Ectodermal cell (in vitro differentiated cells): ENCODE results near the gene DPEP1.

Source experiments
- H3K27ac ChIP-seq: 2 replicates; pipeline ENCODE4 v1.7.0; 2013; ENCODE audit warnings: mild to moderate bottlenecking, low read depth, low read length; ENCODE audit not compliant: insufficient read depth, poor library complexity, severe bottlenecking
- H3K27me3 ChIP-seq: 2 replicates; pipeline ENCODE4 v1.7.0; 2013; ENCODE audit warnings: mild to moderate bottlenecking, low read length; ENCODE audit not compliant: insufficient read depth, control insufficient read depth, poor library complexity, severe bottlenecking
- H3K36me3 ChIP-seq: one replicate; pipeline ENCODE4 v1.7.0; 2013; ENCODE audit warnings: low read length; ENCODE audit not compliant: control insufficient read depth, insufficient read depth
- H3K4me1 ChIP-seq: one replicate; pipeline ENCODE4 v1.7.0; 2013; ENCODE audit warnings: low read length; ENCODE audit not compliant: control insufficient read depth, insufficient read depth
- H3K4me3 ChIP-seq: 2 replicates; pipeline ENCODE4 v1.7.0; 2013; ENCODE audit warnings: low read depth, low read length, control low read depth; ENCODE audit not compliant: insufficient read depth
- H3K9me3 ChIP-seq: 2 replicates; pipeline ENCODE4 v1.7.0; 2013; ENCODE audit warnings: mild to moderate bottlenecking, low read length, moderate library complexity; ENCODE audit not compliant: control insufficient read depth
- WGBS, 2 experiments: methylation state at CpG; one replicate each; pipeline ENCODE4 v1.1.7; 2013; ENCODE audit warnings: missing lambda C conversion rate in 2 of 2; 5-methylcytosine and 5-hydroxymethylcytosine counted together

Gene DPEP1

DNA sequence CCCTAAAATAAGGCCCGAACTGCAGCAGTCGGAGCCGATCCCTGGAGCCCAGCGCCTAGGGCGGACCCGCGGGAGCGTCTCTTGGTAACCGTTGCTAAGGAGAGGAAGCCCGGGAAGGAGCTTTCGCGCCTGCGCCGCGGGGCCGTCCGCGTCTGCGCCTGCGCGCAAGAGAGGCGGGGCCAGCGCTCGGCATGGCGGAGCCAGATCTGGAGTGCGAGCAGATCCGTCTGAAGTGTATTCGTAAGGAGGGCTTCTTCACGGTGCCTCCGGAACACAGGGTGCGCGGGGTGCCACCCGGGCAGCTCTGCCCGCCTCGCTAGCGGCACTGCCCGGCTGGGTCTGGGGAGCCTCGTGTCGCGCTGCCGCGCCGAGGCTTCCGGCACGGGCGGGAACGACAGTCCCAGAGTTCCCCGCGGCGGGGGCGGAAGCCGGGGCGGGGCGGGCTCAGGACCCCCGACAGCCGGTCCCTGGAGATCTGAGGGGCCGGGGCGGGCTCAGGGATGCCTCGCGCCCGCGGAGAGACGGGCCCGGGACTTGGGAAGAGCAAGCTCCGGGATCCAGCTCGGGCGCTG lies 73.2 kb downstream of the DPEP1 start, which contains the start of gene CDK10:
CDK10 (plus strand) TSS at position 170 of the 572 bp plus-strand sequence; CDS start at position 192, 22 bp downstream.
- H3K36me3 ChIP-seq: peaks cover 29% of the 10 kb centered on the region
- no peaks in the 10 kb centered on the region for H3K9me3 ChIP-seq
- H3K4me3 ChIP-seq: peak within 1 kb of the TSS; percentile 95
- H3K27me3 ChIP-seq: no peaks in the 10 kb centered on the region
- H3K27ac ChIP-seq: peak within 1 kb of the TSS; percentile 63
- 1% methylated on average over 67 of the region's 67 CpGs for WGBS, 2 experiments
- H3K4me1 ChIP-seq: peaks cover 7% of the 10 kb centered on the region

- Histone ChIP-seq H3K4me3 (peak overlapping the region; percentile 95), H3K27me3 (no peaks in the 10 kb centered on the region), H3K4me1 (peaks cover 7% of the 10 kb centered on the region), H3K9me3 (no peaks in the 10 kb centered on the region), H3K27ac (peak overlapping the region; percentile 63), H3K36me3 (peaks cover 31% of the 10 kb centered on the region)
- WGBS, 2 experiments: 27% methylated on average over 42 of the region's 42 CpGs
These were observed 73.9 kb downstream of the DPEP1 start for GRCh38 chr16:89687092-89687940.
